Stimulated activated naive CD8-positive, alpha-beta T cell treated with anti-CD3 and anti-CD28 coated beads, Interleukin-15, amount 100 ng/mL, for 72 hours (primary cell): ENCODE results near the gene ADCK2.
"Not testable (repeated sequence)": the region's sequence is repeated elsewhere in the genome, so short reads cannot be mapped to it uniquely, and the experiment has no call there.

ENCODE experiments used
- ATAC-seq: fragments of 150-1000 bp; cut with Tn5 transposase; 2 replicates; pipeline ENCODE4 v1.10.0; 2021; ENCODE audit warnings: mild to moderate bottlenecking, moderate library complexity
- DNase-seq, 2 donors: peaks; one replicate each; pipeline ENCODE4 v3.0.0; 2021 to 2022
- H3K27ac Mint-ChIP-seq, 2 donors: one replicate each; pipeline ENCODE4 v1.8.0; 2022; ENCODE audit warnings: mild to moderate bottlenecking in 2 of 2, mixed read lengths in 2 of 2, moderate library complexity in 2 of 2
- H3K27me3 Mint-ChIP-seq: one replicate; pipeline ENCODE4 v1.8.0; 2022; ENCODE audit warnings: mixed read lengths
- H3K4me1 Mint-ChIP-seq: one replicate; pipeline ENCODE4 v1.8.0; 2022; ENCODE audit warnings: mild to moderate bottlenecking, mixed read lengths
- H3K4me3 Mint-ChIP-seq, 2 donors: one replicate each; pipeline ENCODE4 v1.8.0; 2022; ENCODE audit warnings: mild to moderate bottlenecking in 2 of 2, mixed read lengths in 2 of 2, moderate library complexity in 1 of 2
- H3K9me3 Mint-ChIP-seq, 2 donors: one replicate each; pipeline ENCODE4 v1.8.0; 2022; ENCODE audit warnings: mixed read lengths in 2 of 2

ADCK2 gene

DNA sequence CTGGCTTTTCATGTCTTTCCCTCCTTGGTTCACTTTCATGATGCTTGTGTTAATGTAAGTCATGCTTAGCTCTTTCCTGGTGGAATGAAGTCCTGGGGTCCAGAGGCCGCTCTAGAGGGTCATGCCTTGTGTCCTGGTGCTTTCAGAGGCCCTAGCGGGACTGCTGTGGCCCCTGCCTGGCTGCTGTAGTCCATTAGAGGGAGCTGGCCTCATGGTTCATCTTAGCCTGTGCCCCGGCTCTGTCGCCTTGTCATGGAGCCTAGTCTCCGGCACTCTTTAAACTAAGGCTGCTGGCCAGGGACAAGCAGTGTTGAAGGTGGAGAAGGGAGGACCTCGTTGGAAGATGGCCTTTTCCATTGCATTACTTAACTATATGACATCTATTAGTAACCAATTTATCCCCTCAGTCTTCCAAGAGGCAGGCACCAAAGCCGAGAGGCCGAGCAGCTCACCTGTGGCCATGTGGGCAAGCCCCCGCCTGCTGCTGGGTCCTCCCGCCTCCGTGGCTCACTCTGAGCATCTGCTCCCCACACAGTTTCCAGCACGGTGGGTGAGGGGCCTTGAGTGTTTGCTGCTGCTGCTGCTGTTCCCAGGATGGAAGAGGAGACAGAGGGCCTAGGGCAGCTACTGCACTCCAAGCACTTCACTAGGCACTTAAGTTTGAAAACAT, 18.8 kb downstream of the ADCK2 start:
- no peak for ATAC-seq
- H3K27ac Mint-ChIP-seq, result no peak overlapping the region
- H3K4me1 Mint-ChIP-seq, result peaks cover 30% of the 10 kb centered on the region

DNA sequence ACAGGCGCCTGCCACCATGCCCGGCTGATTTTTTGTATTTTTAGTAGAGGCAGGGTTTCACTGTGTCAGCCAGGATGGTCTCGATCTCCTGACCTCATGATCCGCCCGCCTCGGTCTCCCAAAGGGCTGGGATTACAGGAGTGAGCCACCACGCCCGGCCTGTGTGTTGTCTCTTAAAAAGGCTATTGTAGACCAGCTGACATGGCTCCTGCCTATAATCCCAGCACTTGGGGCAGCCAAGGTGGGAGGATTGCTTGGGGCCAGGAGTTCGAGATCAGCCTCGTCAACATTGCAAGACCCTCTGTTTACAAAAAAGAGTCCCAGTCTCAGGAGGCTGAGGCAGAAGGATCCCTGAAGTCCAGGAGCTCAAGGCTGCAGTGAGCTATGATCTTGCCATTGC, 21.1 kb downstream of the ADCK2 start:
- DNase-seq, result peak in 1 of 2 donors; percentile 5
- not testable (repeated sequence) for H3K27ac Mint-ChIP-seq

More for the DNA sequence above, 18.8 kb downstream of the ADCK2 start:
- Mint-ChIP-seq H3K27me3 (no peaks in the 10 kb centered on the region), H3K4me3 (no peak overlapping the region), H3K9me3 (no peaks in the 10 kb centered on the region)
- peak in 1 of 2 donors; percentile 6 for DNase-seq

DNA sequence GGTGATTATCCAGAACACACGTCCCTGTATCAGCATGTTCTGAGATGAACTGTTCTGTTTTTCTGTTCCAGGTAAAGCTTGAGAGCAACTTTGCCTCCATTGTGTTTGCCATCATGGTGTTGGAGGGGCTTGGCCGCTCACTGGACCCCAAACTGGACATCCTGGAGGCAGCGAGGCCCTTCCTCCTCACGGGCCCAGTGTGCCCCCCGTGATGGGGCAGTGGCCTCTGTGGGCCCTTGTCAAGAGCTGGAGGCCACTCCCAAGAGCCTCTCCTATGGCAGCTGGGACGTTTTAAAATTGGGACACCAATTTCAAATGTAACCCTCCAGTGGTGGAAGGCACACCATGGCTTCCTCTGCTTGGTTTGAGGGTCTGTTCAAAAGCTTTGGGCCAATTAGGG, 21.8 kb downstream of the ADCK2 start:
- Mint-ChIP-seq H3K4me3 (no peak overlapping the region), H3K9me3 (no peaks in the 10 kb centered on the region), H3K27me3 (no peaks in the 10 kb centered on the region), H3K27ac (peak overlapping the region in 1 of 2 donors; percentile 91), H3K4me1 (peaks cover 54% of the 10 kb centered on the region)
- no peak for ATAC-seq
- peak in 1 of 2 donors; percentile 1 for DNase-seq

More for the DNA sequence above, 21.1 kb downstream of the ADCK2 start:
- not testable (repeated sequence) for H3K27me3 Mint-ChIP-seq, H3K9me3 Mint-ChIP-seq, ATAC-seq, H3K4me3 Mint-ChIP-seq
- H3K4me1 Mint-ChIP-seq, result peaks cover 47% of the 10 kb centered on the region

DNA sequence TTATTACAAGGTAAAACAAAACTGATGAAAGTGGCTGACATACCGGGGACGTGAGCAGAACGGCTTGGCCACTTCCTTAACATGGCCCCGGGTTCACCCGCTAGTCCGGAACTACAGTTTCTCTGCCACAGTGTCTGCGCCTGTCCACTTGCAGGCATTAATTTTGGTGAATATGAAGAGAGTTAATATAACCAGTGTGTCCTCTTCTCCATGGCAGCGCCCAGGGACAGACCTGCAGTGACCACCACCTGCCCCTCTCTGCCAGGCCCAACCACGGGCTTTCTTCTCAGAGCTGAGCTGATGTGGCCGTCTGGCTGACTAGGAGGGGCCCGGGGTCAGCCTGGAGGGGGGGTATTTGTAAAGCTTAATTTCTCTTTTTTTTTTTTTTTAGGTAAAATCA, 22.6 kb downstream of the ADCK2 start:
- H3K4me3 Mint-ChIP-seq, result no peak overlapping the region
- ATAC-seq, result no peak
- H3K27me3 Mint-ChIP-seq, result no peaks in the 10 kb centered on the region
- H3K27ac Mint-ChIP-seq, result no peak overlapping the region
- peak in 1 of 2 donors; percentile 7 for DNase-seq
- H3K9me3 Mint-ChIP-seq, result no peaks in the 10 kb centered on the region
- H3K4me1 Mint-ChIP-seq, result peaks cover 57% of the 10 kb centered on the region

DNA sequence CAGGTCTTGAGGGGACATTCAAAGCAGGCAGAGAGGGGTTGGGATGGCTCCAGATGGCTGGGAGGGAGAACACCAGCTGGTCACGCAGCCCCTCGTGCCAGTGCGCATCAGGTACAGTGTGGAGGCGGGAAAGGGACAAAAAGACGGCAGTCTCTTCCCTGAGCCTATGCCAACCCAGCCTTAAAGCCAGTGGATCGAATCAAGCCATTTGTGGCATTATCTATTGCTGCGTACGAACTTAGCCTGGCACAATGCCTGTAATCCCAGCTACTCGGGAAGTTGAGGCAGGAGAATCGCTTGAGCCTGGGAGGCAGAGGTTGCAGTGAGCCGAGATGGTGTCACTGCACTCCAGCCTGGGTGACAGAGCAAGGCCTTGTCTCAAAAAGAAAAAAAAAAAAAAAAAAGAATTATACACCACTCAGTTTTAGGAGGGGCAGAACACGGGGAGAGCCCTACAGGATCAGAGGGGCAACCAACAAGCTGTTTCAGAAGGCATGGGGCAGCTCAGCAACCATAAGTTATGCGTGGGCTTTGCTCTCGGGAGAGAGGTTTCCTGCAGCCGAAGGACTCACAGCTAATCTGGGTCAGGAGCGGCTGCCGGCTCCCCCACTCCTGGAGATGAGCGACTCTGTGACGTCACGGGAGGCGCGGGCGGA, 23.4 kb downstream of the ADCK2 start:
- no peak for ATAC-seq
- H3K4me3 Mint-ChIP-seq, result peak overlapping the region; percentile 94 to 99

DNA sequence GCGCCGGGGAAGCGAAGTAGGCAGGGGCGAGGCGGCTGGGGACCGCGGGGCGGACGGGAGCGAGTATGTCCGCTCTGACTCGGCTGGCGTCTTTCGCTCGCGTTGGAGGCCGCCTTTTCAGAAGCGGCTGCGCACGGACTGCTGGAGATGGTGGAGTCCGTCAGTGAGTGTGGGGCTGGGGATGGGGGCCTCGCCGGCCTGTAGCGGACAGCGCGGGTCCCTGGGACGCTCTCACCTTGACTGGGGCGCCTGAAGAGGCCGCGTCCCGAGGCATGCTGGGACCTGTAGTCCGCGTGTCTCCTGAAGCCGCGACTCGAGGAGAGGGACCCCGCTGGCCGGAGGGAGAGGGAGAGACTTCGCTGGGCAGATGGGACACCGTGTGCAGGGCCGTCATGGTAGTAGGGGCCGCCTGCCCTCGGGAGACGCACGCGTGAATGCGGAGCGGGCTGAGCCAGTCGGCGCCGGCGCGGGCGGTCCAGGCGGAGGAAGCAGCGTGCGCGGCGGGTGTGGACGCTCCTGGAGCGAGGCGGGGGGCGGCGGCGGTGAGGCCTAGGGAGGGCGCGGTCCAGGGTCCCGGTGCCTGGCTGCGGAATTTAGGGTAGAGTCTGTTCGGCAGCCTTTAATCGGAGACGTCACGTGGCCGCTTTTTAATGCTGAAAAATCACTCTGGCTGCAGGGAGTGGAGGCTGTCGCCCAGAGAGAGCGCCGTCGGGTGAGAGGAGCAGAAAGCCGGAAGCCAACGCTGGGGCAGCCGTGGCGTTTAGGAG, 24.1 kb downstream of the ADCK2 start, which contains the start of gene NDUFB2:
TSS of gene NDUFB2 (plus strand) at position 29 of the 767 bp plus-strand sequence. CDS start at position 66, 37 bp downstream.
- peak; percentile 73 to 91 for DNase-seq
- H3K4me1 Mint-ChIP-seq, result peaks cover 55% of the 10 kb centered on the region

More for the DNA sequence above, 23.4 kb downstream of the ADCK2 start:
- peaks cover 57% of the 10 kb centered on the region for H3K4me1 Mint-ChIP-seq
- no peaks in the 10 kb centered on the region for H3K27me3 Mint-ChIP-seq
- DNase-seq, result peak in 1 of 2 donors; percentile 88
- no peaks in the 10 kb centered on the region for H3K9me3 Mint-ChIP-seq
- peak overlapping the region; percentile 95 to 97 for H3K27ac Mint-ChIP-seq

DNA sequence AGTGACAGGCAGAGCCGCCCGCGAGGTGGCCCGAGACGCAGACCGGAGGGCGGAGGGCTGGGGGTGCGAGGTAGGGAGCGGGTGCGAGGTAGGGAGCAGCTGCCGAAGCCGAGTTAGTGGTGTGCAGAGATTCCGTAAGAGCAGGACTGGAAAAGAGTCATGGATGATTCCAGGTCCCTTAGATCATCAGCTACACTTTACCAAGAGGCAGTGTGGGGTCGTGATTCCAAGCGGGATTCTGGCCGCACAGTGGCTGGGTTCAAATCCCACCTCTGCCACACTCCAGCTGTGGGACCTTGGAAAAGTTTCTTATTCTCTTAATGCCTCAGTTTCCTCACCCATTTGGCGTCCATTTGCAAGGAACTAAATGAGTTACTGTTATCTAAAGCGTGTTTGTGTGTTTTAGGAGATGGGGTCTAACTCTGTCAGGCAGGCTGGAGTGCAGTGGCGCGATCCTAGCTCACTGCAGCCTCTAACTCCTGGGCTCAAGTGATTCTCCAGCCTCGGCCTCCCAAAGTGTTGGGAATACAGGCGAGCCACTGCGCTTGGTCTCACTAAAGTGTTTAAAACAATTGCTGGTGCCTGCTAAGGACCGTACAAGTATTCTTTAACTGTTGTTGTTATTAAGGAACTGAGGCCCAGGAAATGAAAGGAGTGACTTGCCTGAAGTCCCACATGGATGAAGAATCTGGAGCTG, 24.9 kb downstream of the ADCK2 start:
- no peak for DNase-seq

More for the DNA sequence above, 24.1 kb downstream of the ADCK2 start, which contains the start of gene NDUFB2:
- H3K27ac Mint-ChIP-seq, result peak within 1 kb of the TSS; percentile 95 to 97
- ATAC-seq, result peak; percentile 91
- H3K9me3 Mint-ChIP-seq, result no peaks in the 10 kb centered on the region
- H3K27me3 Mint-ChIP-seq, result no peaks in the 10 kb centered on the region
- H3K4me3 Mint-ChIP-seq, result peak within 1 kb of the TSS; percentile 94 to 99

DNA sequence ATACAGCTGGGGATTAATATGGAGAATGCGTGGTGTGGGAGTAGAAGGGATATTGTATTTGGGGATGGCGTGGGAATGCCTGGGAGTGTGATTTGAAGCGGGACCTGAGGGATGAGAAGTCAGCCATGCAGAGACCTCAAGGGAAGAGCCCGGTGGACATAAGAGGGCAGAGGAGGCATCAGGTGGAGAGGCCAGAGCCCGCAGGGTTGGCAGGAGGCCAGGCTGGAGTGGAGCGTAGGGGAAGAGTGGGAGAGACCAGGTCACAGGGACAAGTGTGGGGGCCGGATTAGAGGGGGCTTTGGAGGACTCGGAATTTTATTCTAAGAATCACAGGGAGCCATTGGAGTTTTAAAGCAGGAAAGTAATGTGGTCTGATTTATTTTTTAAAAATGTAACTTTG, 25.7 kb downstream of the ADCK2 start:
- H3K4me3 Mint-ChIP-seq, result peak overlapping the region; percentile 94 to 99
- DNase-seq (no peak), ATAC-seq (no peak)
- H3K27ac Mint-ChIP-seq, result peak overlapping the region in 1 of 2 donors; percentile 2
- peaks cover 43% of the 10 kb centered on the region for H3K4me1 Mint-ChIP-seq
- no peaks in the 10 kb centered on the region for H3K27me3 Mint-ChIP-seq
- H3K9me3 Mint-ChIP-seq, result no peaks in the 10 kb centered on the region

More for the DNA sequence above, 24.9 kb downstream of the ADCK2 start:
- Mint-ChIP-seq H3K4me1 (peaks cover 49% of the 10 kb centered on the region), H3K27ac (peak overlapping the region; percentile 95 to 97), H3K4me3 (peak overlapping the region; percentile 94 to 99), H3K27me3 (no peaks in the 10 kb centered on the region), H3K9me3 (no peaks in the 10 kb centered on the region)
- no peak for ATAC-seq

DNA sequence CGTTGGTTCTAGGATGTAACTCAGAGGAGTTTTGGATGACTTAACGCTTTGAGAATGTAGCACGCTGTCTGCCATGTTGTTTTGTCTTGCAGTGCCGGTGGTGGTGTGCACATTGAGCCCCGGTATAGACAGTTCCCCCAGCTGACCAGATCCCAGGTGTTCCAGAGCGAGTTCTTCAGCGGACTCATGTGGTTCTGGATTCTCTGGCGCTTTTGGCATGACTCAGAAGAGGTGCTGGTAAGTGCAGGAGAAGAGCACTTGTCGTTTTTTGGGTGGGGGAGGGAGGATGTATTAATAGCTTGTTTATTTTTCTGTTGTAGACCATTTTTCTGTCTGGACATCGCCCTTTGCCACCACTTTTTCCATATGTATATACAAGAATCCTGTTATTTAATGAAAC, 30.0 kb downstream of the ADCK2 start:
- H3K9me3 Mint-ChIP-seq, result no peaks in the 10 kb centered on the region
- DNase-seq, result no peak
- H3K27ac Mint-ChIP-seq, result no peak overlapping the region
- H3K27me3 Mint-ChIP-seq, result no peaks in the 10 kb centered on the region
- no peak for ATAC-seq
- peaks cover 25% of the 10 kb centered on the region for H3K4me1 Mint-ChIP-seq
- H3K4me3 Mint-ChIP-seq, result no peak overlapping the region

DNA sequence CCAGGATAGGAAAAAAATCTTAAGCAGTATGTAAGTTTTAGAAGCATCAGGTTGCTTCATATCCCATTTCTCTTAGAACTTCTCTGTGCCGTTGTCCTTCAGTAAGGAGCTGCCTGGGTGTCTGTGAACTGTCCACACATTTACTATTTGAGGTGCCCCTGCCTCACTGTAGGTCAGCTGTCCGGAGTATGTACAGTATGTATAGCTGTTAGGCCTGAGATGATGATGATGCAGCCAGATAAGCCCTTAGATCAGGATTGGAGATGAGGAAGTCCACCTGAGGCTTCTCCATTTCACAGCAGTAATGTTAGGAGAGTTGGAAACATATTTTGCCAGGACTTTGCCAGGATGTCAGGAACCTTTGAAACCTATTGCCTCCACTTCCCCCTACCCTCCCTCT, 31.5 kb downstream of the ADCK2 start:
- peak overlapping the region in 1 of 2 donors; percentile 7 for H3K27ac Mint-ChIP-seq
- no peak for ATAC-seq
- peaks cover 12% of the 10 kb centered on the region for H3K4me1 Mint-ChIP-seq
- no peaks in the 10 kb centered on the region for H3K27me3 Mint-ChIP-seq
- no peak overlapping the region for H3K4me3 Mint-ChIP-seq
- H3K9me3 Mint-ChIP-seq, result no peaks in the 10 kb centered on the region
- no peak for DNase-seq

DNA sequence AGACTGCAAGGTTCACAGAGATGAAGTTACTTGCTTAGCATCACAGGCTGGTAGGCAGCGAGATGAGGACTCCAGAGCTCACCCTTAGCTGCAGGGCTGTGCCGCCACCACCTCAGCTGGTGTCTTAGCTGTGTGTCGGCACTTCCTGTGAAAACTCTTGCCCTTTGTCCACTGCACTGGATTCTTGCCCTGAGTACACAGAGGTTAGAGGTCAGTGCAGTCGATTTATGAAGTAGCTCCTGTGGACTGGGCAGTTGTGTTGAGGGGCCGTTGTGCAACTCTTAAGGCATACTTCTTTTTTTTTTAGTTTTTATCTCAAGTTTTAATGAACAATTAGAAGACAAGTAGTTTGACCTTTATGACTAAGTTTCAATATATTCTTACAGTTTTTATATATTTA, 34.4 kb downstream of the ADCK2 start:
- Mint-ChIP-seq H3K27ac (no peak overlapping the region), H3K4me1 (peaks cover 5% of the 10 kb centered on the region), H3K27me3 (no peaks in the 10 kb centered on the region), H3K9me3 (peaks cover 0 to 6% of the 10 kb centered on the region in 2 donors), H3K4me3 (no peak overlapping the region)
- ATAC-seq (no peak), DNase-seq (no peak)

DNA sequence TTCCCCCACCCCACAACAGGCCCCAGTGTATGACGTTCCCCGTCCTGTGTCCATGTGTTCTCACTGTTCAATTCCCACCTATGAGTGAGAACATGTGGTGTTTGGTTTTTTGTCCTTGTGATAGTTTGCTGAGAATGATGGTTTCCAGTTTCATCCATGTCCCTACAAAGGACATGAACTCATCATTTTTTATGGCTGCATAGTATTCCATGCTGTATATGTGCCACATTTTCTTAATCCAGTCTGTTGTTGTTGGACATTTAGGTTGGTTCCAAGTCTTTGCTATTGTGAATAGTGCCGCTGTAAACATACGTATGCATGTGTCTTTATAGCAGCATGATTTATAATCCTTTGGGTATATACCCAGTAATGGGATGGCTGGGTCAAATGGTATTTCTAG, 36.0 kb downstream of the ADCK2 start:
- H3K9me3 Mint-ChIP-seq, result peaks cover 0 to 12% of the 10 kb centered on the region in 2 donors
- H3K27ac Mint-ChIP-seq, ATAC-seq, H3K4me3 Mint-ChIP-seq, DNase-seq, H3K4me1 Mint-ChIP-seq, H3K27me3 Mint-ChIP-seq: not testable (repeated sequence)

DNA sequence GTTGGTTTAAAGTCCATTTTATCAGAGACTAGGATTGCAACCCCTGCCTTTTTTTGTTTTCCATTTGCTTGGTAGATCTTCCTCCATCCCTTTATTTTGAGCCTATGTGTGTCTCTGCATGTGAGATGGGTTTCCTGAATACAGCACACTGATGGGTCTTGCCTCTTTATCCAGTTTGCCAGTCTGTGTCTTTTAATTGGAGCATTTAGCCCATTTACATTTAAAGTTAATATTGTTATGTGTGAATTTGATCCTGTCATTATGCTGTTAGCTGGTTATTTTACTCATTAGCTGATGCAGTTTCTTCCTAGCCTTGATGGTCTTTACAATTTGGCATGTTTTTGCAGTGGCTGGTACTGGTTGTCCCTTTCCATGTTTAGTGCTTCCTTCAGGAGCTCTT, 39.6 kb downstream of the ADCK2 start:
- not testable (repeated sequence) for H3K4me1 Mint-ChIP-seq, H3K27me3 Mint-ChIP-seq, H3K27ac Mint-ChIP-seq, DNase-seq, ATAC-seq, H3K4me3 Mint-ChIP-seq
- H3K9me3 Mint-ChIP-seq, result peaks cover 0 to 12% of the 10 kb centered on the region in 2 donors

DNA sequence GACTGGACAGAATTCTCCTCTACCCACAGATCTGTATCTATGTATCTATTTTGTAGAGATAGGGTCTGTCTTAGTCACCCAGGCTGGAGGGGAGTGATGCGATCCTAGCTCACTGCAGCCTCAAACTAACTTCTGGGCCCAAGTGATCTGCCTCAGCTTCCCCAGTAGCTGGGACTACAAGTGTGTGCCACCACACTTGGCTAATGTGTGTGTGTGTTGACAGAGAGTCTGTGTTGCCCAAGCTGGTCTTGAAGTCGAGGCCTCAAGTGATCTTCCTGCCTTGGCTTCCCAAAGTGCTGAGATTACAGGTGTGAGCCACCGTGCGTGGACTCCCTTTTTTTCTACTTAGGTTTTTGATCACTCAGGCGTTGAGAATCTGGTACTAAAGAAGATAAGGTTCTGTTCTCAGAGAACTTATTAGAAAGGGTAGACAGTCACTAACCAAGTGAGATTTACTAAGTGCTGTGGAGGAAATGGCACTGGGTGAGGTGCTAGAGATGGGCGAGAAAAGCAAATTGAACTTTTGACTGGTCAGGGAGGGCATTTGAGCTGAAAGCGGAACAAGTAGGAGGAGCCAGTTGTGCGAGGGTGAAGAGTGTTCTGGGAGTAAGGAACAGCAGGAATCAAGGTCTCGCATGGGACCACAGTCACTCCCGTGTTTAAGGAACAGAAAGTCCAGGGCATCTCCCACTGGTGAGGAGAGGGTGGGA, 41.7 kb downstream of the ADCK2 start:
- DNase-seq (no peak), ATAC-seq (no peak)
- Mint-ChIP-seq H3K4me1 (peaks cover 1% of the 10 kb centered on the region), H3K9me3 (peaks cover 0 to 12% of the 10 kb centered on the region in 2 donors), H3K27ac (no peak overlapping the region), H3K27me3 (no peaks in the 10 kb centered on the region), H3K4me3 (no peak overlapping the region)

DNA sequence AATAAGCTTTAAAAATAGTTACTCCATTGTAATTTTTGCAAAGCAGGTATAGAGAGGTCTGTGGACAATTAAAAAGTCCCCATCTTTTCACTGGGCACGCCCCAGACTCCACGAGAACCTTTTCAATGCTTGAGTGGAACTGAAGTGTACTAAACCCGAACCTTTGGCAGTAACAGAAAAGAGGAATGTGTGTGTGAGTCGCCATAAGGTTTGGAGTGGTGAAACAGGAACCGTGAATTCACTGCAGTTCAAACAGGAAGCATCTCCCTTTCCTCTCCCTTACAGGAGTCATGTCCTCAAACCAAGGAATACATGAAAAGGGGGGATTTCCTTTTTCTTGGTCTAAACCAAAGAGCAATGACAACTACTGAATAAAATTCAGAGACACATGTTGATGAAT, 47.0 kb downstream of the ADCK2 start:
- no peaks in the 10 kb centered on the region for H3K9me3 Mint-ChIP-seq
- no peak for ATAC-seq
- no peak overlapping the region for H3K4me3 Mint-ChIP-seq
- H3K4me1 Mint-ChIP-seq, result peaks cover 28% of the 10 kb centered on the region
- no peak for DNase-seq
- no peak overlapping the region for H3K27ac Mint-ChIP-seq
- H3K27me3 Mint-ChIP-seq, result no peaks in the 10 kb centered on the region
